Stomach (tissue), 9 donors: ENCODE data around the gene TSR1. TPM values are rescaled to one million over a fixed set of nuclear protein-coding genes. Genes with fewer than 3 reads are reported as not detected.

Source experiments
- DNase-seq, 2 donors: peaks; one replicate each; pipeline versions ENCODE4 v3.0.0 to v3.0.0-alpha.2; 2013 to 2019
- H3K27ac ChIP-seq, 5 donors: fragments of 200-600 bp in 4 of 5; sonication (generic) in 4 of 5; one replicate each; pipeline ENCODE4 v1.5.1; 2013 to 2019; ENCODE audit warnings: mild to moderate bottlenecking in 1 of 5, moderate library complexity in 1 of 5
- H3K27me3 ChIP-seq, 3 donors: fragments of 200-600 bp; sonication (generic); one replicate each; pipeline ENCODE4 v1.5.1; 2017 to 2019; ENCODE audit warnings: mixed run types in 1 of 3
- H3K36me3 ChIP-seq, 4 donors: fragments of 200-600 bp; sonication (generic); 1 replicate in 3 of 4; 2 replicates in 1 of 4; pipeline ENCODE4 v1.5.1; 2016 to 2019
- H3K4me1 ChIP-seq, 4 donors: fragments of 200-600 bp; sonication (generic); one replicate each; pipeline ENCODE4 v1.5.1; 2016 to 2019
- H3K4me3 ChIP-seq, 4 donors: fragments of 200-600 bp; sonication (generic) in 3 of 4; one replicate each; pipeline ENCODE4 v1.5.1; 2016 to 2019; ENCODE audit warnings: mild to moderate bottlenecking in 1 of 4
- H3K9me3 ChIP-seq, 4 donors: fragments of 200-600 bp; sonication (generic); one replicate each; pipeline ENCODE4 v1.5.1; 2016 to 2019
- CTCF ChIP-seq, 7 experiments: fragments of 450-650 bp in 4 of 7; fragments of 200-600 bp in 3 of 7; sonication (generic) in 3 of 7; IDR thresholded peaks; one replicate each; pipeline ENCODE4 v1.5.1; 2016 to 2019; ENCODE audit warnings: antibody characterized with exemption in 7 of 7, control low read depth in 2 of 7, mild to moderate bottlenecking in 1 of 7
- EP300 ChIP-seq: sonication (generic); formaldehyde crosslinking; IDR thresholded peaks from one replicate; pipeline ENCODE4 v1.6.1; 2017; ENCODE audit warnings: antibody characterized with exemption
- POLR2A ChIP-seq, 4 donors: fragments of 450-650 bp; IDR thresholded peaks; one replicate each; pipeline ENCODE4 v1.6.1; 2016; ENCODE audit warnings: antibody characterized with exemption in 4 of 4, control low read depth in 2 of 4, mild to moderate bottlenecking in 1 of 4, moderate library complexity in 1 of 4
- POLR2AphosphoS5 ChIP-seq, 3 donors: sonication (generic); formaldehyde crosslinking; IDR thresholded peaks; one replicate each; pipeline ENCODE4 v1.6.1; 2016; ENCODE audit warnings: antibody characterized with exemption in 3 of 3
- WGBS, 5 donors: extraction: QIAGEN DNeasy Blood & Tissue Kit in 3 of 5; methylation state at CpG; one replicate each; pipeline versions ENCODE4 v1.1.5 to v1.1.7; 2013 to 2018; 5-methylcytosine and 5-hydroxymethylcytosine counted together
- intact Hi-C: fragments of 100-400 bp; cut with DNase I; formaldehyde crosslinking; loops from one replicate; pipeline ENCODE4 v1.15.1; 2023; ENCODE audit warnings: low total_unique reads
- polyA plus RNA-seq, 3 donors: library from polyadenylated mRNA; stranded (reverse); fragments of 200-250 nt; gene quantifications; one replicate each; pipeline ENCODE4 v1.2.3, GENCODE V29; 2013
- total RNA-seq, 5 donors: library from RNA; depleted of rRNA; stranded (reverse); fragments of >200 nt; gene quantifications; one replicate each; pipeline versions ENCODE4 v1.1.0 to v1.2.3, GENCODE V29; 2014 to 2016
- donor health status: healthy with polysubstance abuse.
- donor health status: Bipolar disorder and iron deficiency.
- donor health status: healthy.

TSR1 gene
- total and polyA plus RNA-seq, 8 donors, result 12.2 to 67.0 (median 22.9) TPM

- Histone ChIP-seq H3K36me3 (peaks cover 30 to 97% (median 90%) of the 10 kb centered on the region in 4 donors), H3K27me3 (no peaks in the 10 kb centered on the region), H3K27ac (no peak overlapping the region), H3K9me3 (no peaks in the 10 kb centered on the region), H3K4me3 (no peak overlapping the region), H3K4me1 (peaks cover 0 to 8% (median 2%) of the 10 kb centered on the region in 4 donors)
- DNase-seq, result peak in 1 of 2 donors; percentile 82
- WGBS, 5 donors, result 53 to 61% (median 57%) methylated on average over 7 of the region's 7 CpGs
- no peak for TF ChIP-seq POLR2A (IDR thresholded peaks at IDR 0.05)
- TF ChIP-seq POLR2AphosphoS5 (IDR thresholded peaks at IDR 0.05), result no peak
- no peak for TF ChIP-seq EP300
- peak in 5 of 7 experiments; percentile 53 to 68 (median 58) for TF ChIP-seq CTCF (IDR thresholded peaks at IDR 0.05)
- intact Hi-C loops, result no loop called here
Measured at GRCh38 chr17:2282297-2282873, 53.9 kb downstream of the TSR1 start.

- no peak overlapping the region for H3K27ac ChIP-seq
- H3K27me3 ChIP-seq, result no peaks in the 10 kb centered on the region
- DNase-seq, result no peak
- H3K4me1 ChIP-seq, result peaks cover 0 to 8% (median 2%) of the 10 kb centered on the region in 4 donors
- no peak overlapping the region for H3K4me3 ChIP-seq
- TF ChIP-seq POLR2AphosphoS5 (IDR thresholded peaks at IDR 0.05) (no peak), CTCF (IDR thresholded peaks at IDR 0.05) (no peak), POLR2A (IDR thresholded peaks at IDR 0.05) (no peak), EP300 (no peak)
- peaks cover 30 to 93% (median 86%) of the 10 kb centered on the region in 4 donors for H3K36me3 ChIP-seq
- no peaks in the 10 kb centered on the region for H3K9me3 ChIP-seq
- intact Hi-C loops, result no loop called here
- 91 to 96% (median 93%) methylated on average over 9 of the region's 9 CpGs for WGBS, 5 donors
Measured at GRCh38 chr17:2279707-2280106, 56.5 kb downstream of the TSR1 start.

- no peak for DNase-seq
- intact Hi-C loops, result no loop called here
- Histone ChIP-seq H3K36me3 (peaks cover 25 to 92% (median 86%) of the 10 kb centered on the region in 4 donors), H3K4me1 (peaks cover 0 to 8% (median 2%) of the 10 kb centered on the region in 4 donors), H3K27me3 (no peaks in the 10 kb centered on the region), H3K9me3 (no peaks in the 10 kb centered on the region), H3K27ac (no peak overlapping the region), H3K4me3 (no peak overlapping the region)
- 95 to 99% (median 98%) methylated on average over 9 of the region's 9 CpGs for WGBS, 5 donors
- TF ChIP-seq POLR2AphosphoS5 (IDR thresholded peaks at IDR 0.05), result no peak
- no peak for TF ChIP-seq EP300
- no peak for TF ChIP-seq POLR2A (IDR thresholded peaks at IDR 0.05)
- no peak for TF ChIP-seq CTCF (IDR thresholded peaks at IDR 0.05)
Measured at GRCh38 chr17:2277429-2278170, 58.7 kb downstream of the TSR1 start.

- WGBS, 5 donors, result 67 to 84% (median 78%) methylated on average over 1 of the region's 1 CpG
- Histone ChIP-seq H3K4me3 (no peak overlapping the region), H3K36me3 (peaks cover 12 to 89% (median 82%) of the 10 kb centered on the region in 4 donors), H3K27ac (no peak overlapping the region), H3K4me1 (peaks cover 0 to 7% (median 0%) of the 10 kb centered on the region in 4 donors), H3K9me3 (no peaks in the 10 kb centered on the region), H3K27me3 (no peaks in the 10 kb centered on the region)
- TF ChIP-seq POLR2AphosphoS5 (IDR thresholded peaks at IDR 0.05), result no peak
- no peak for TF ChIP-seq EP300
- no peak for TF ChIP-seq POLR2A (IDR thresholded peaks at IDR 0.05)
- TF ChIP-seq CTCF (IDR thresholded peaks at IDR 0.05), result no peak
- intact Hi-C loops, result no loop called here
- DNase-seq, result no peak
Measured at GRCh38 chr17:2275722-2276121, 60.5 kb downstream of the TSR1 start.
